ENCODE data around the gene RPUSD1.
"Not testable (repeated sequence)": the region's sequence is repeated elsewhere in the genome, so short reads cannot be mapped to it uniquely, and the experiment has no call there.

The RPUSD1 gene

DNA sequence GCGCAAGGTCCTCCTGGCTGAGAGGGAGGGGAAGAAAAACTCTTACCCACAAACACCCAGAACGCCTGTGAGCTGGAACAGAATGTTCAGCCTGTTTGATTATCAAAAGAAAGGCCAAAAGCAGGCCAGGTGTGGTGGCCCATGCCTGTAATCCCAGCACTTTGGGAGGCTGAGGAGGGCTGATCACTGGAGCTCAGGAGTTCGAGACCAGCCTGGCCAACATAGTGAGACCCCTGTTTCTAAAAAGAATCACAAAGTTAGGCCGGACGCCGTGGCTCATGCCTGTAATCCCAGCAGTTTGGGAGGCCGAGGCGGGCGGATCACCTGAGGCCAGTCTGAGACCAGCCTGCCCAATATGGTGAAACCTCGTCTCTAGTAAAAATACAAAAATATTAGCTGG is 11.9 kb downstream of the RPUSD1 start:
- H3K4me3 ChIP-seq (ENCODE audit: insufficient read depth, low read depth, low read length, poor library complexity, severe bottlenecking); DNase-seq; H3K27me3 ChIP-seq (replicated peaks; ENCODE audit: control insufficient read depth, insufficient read depth, low read length, poor library complexity, severe bottlenecking): not testable (repeated sequence)

DNA sequence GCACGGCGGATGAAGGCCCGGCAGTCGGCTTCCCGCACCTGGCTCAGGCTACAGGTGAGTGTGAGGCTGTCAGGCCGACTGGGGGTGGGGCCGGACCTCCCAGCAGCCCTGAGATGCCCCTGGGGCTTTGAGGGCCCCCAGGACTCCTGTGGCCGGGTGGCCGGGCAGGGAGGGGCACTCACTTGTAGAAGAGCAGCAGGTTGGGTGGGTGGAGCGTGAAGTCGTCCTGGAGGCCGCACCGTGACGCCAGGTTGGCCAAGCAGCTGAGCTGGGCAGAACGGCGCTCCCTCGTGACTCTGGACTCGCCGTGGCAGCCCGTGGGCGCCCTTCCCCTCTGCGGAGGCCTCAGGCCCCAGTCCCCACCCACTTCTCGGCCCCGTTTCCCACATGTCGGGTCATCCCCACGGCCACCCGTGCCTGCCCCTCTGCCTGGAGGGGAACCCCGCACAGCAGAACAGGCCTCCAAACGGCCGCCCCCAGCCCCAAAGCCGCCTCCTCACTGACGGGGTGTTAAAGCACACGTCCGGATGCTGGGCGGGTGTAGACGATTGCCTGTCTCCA is 12.9 kb downstream of the RPUSD1 start:
- Histone ChIP-seq H3K27ac (ENCODE audit: insufficient read depth, low read length, poor library complexity, severe bottlenecking) (no peak overlapping the region), H3K36me3 (ENCODE audit: control insufficient read depth, insufficient read depth, low read length) (no peaks in the 10 kb centered on the region), H3K4me3 (ENCODE audit: insufficient read depth, low read depth, low read length, poor library complexity, severe bottlenecking) (no peak overlapping the region), H3K4me1 (ENCODE audit: control insufficient read depth, insufficient read depth, low read length, poor library complexity, severe bottlenecking) (no peaks in the 10 kb centered on the region), H3K9me3 (ENCODE audit: control insufficient read depth, low read length) (no peaks in the 10 kb centered on the region), H3K27me3 (replicated peaks; ENCODE audit: control insufficient read depth, insufficient read depth, low read length, poor library complexity, severe bottlenecking) (no peaks in the 10 kb centered on the region)
- no peak for DNase-seq

More for the DNA sequence above, 11.9 kb downstream of the RPUSD1 start:
- not testable (repeated sequence) for H3K27ac ChIP-seq (ENCODE audit: insufficient read depth, low read length, poor library complexity, severe bottlenecking); H3K4me1 ChIP-seq (ENCODE audit: control insufficient read depth, insufficient read depth, low read length, poor library complexity, severe bottlenecking); H3K36me3 ChIP-seq (ENCODE audit: control insufficient read depth, insufficient read depth, low read length); H3K9me3 ChIP-seq (ENCODE audit: control insufficient read depth, low read length)

DNA sequence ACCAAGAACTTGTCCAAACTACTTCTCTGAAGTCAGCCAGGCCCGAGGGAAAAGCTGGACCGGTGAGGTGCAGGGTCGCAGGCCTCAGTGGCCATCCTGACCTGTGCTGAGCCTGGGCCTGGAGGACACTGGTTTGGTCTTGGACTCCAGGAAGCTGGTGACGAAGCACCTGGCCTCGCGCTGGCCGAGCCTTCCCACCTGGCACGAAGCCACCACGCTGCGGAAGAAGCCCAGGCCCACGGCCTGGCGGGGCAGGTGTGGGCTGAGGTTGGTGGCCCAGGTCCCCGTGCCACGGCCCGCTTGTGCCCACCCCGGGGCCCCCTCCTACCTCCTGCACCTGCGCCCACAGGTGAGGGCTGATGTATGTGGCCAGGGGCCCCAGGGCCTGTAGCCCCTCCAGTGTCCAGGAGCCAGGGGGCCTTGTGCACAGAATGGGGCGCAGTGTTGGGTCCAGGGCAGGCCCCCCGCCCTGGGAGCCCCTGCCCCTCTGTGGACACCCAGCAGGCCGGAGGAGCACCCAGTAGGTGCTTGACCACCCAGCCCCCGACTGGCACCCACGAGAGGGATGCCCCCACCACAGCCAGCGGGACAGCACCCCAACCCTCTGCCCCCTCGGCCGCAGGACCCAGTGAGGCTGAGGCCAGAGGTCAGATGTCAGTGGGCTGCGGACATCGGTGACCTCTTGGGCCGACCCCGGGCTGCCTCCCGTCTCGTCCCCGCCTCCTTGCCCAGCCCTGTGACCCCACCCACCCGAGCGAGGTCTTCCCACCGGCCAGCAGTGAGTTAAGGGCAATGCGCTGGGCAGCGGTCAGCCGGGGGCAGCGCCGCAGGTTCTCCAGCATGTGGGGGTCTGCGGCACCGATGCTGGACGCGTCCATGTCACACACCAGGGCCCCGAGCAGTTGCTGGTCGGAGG is 13.8 kb downstream of the RPUSD1 start:
- Histone ChIP-seq H3K27ac (ENCODE audit: insufficient read depth, low read length, poor library complexity, severe bottlenecking) (no peak overlapping the region), H3K4me3 (ENCODE audit: insufficient read depth, low read depth, low read length, poor library complexity, severe bottlenecking) (no peak overlapping the region), H3K27me3 (replicated peaks; ENCODE audit: control insufficient read depth, insufficient read depth, low read length, poor library complexity, severe bottlenecking) (no peaks in the 10 kb centered on the region), H3K36me3 (ENCODE audit: control insufficient read depth, insufficient read depth, low read length) (no peaks in the 10 kb centered on the region), H3K4me1 (ENCODE audit: control insufficient read depth, insufficient read depth, low read length, poor library complexity, severe bottlenecking) (no peaks in the 10 kb centered on the region), H3K9me3 (ENCODE audit: control insufficient read depth, low read length) (no peaks in the 10 kb centered on the region)
- no peak for DNase-seq

DNA sequence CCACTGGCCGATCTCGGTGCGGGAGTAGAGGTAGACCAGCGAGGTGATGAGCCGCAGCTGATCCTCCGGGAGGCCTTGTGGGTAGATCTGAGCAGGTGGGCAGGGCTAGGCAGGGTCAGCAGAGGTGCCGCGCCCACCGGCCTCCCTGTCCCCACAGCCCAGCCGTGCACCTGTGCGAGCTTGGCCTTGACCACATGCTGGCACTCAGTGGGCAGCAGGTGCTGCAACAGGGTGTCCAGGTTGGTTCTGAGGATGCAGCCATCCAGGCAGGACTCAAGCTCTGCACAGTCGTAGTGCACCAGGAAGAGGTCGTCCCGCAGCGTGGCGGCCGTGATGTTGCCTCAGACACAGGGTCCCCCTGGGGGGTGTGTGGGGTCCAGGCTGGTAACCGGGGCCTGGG is 15.2 kb downstream of the RPUSD1 start:
- H3K27ac ChIP-seq (ENCODE audit: insufficient read depth, low read length, poor library complexity, severe bottlenecking): no peak overlapping the region
- no peak for DNase-seq
- no peaks in the 10 kb centered on the region for H3K4me1 ChIP-seq (ENCODE audit: control insufficient read depth, insufficient read depth, low read length, poor library complexity, severe bottlenecking)
- no peak overlapping the region for H3K4me3 ChIP-seq (ENCODE audit: insufficient read depth, low read depth, low read length, poor library complexity, severe bottlenecking)
- no peaks in the 10 kb centered on the region for H3K36me3 ChIP-seq (ENCODE audit: control insufficient read depth, insufficient read depth, low read length)
- H3K9me3 ChIP-seq (ENCODE audit: control insufficient read depth, low read length): no peaks in the 10 kb centered on the region
- H3K27me3 ChIP-seq (replicated peaks; ENCODE audit: control insufficient read depth, insufficient read depth, low read length, poor library complexity, severe bottlenecking): no peaks in the 10 kb centered on the region

DNA sequence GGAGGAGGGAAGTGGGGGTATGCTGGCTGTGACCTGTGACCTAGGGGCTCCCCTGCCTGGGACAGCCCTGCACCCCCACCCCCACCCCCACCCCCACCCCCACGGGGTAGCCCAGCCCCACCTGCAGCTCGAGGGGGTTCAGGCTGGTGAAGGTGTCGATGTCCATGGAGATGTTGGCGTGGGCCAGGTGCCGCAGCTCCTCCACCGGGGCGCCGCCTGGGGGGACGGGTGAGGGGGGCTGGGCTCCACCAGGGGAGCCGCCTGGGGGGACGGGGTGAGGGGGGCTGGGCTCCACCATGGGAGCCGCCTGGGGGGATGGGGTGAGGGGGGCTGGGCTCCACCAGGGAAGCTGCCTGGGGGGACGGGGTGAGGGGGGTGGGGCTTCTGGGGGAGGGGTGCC is 17.8 kb downstream of the RPUSD1 start:
- Histone ChIP-seq H3K9me3 (ENCODE audit: control insufficient read depth, low read length) (no peaks in the 10 kb centered on the region), H3K4me3 (ENCODE audit: insufficient read depth, low read depth, low read length, poor library complexity, severe bottlenecking) (no peak overlapping the region), H3K36me3 (ENCODE audit: control insufficient read depth, insufficient read depth, low read length) (no peaks in the 10 kb centered on the region), H3K27ac (ENCODE audit: insufficient read depth, low read length, poor library complexity, severe bottlenecking) (no peak overlapping the region), H3K4me1 (ENCODE audit: control insufficient read depth, insufficient read depth, low read length, poor library complexity, severe bottlenecking) (no peaks in the 10 kb centered on the region), H3K27me3 (replicated peaks; ENCODE audit: control insufficient read depth, insufficient read depth, low read length, poor library complexity, severe bottlenecking) (no peaks in the 10 kb centered on the region)
- no peak for DNase-seq

DNA sequence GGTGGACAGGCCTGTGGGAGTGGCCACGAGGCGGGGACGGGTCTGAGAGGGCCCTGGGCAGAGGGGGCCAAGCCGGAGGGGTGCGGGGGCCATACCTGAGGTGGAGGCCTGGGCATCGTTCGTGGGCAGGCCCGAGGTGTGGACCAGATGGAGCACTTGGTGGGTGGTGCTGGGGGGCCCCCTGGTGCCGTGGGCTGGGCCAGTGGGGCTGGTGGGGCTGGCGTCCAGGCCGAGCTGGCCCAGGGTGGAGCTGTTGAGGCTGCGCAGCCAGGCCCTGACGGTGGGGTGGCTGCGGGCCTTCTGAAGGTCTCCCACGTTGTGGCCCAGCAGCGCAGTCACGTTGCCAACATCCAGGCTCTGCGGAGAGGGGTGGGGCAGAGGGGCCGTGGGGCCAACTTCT is 18.2 kb downstream of the RPUSD1 start:
- DNase-seq: no peak
- Histone ChIP-seq H3K27ac (ENCODE audit: insufficient read depth, low read length, poor library complexity, severe bottlenecking) (no peak overlapping the region), H3K36me3 (ENCODE audit: control insufficient read depth, insufficient read depth, low read length) (no peaks in the 10 kb centered on the region), H3K9me3 (ENCODE audit: control insufficient read depth, low read length) (no peaks in the 10 kb centered on the region), H3K27me3 (replicated peaks; ENCODE audit: control insufficient read depth, insufficient read depth, low read length, poor library complexity, severe bottlenecking) (no peaks in the 10 kb centered on the region), H3K4me1 (ENCODE audit: control insufficient read depth, insufficient read depth, low read length, poor library complexity, severe bottlenecking) (no peaks in the 10 kb centered on the region), H3K4me3 (ENCODE audit: insufficient read depth, low read depth, low read length, poor library complexity, severe bottlenecking) (no peak overlapping the region)

DNA sequence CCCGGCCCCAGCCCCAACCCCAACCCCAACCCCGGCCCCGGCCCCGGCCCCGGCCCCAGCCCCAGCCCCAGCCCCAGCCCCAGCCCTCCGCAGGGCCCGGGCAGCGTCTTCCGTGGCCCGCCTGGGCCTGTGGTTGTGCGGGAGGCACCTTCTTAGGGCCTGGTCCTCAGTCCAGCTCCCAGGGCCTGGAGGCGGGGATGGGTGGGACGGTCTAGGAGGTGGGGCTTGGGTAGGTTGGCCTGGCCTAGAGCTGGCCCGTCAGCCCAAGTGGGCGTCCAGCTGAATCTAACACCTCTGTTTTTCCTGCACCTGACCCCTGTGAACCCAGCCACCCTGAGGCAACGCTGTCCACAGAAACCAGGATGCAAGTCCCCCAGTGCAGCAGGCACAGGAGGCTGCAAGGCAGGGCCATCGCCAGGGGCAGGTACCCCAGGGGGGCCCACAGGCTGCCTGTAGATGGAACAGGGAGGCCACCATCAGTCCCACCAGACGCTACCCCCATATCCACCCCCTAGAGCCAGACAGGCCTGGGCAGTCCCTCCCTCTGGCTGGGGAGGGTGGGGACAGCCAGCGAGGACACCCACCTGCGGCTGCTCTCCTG is 18.9 kb downstream of the RPUSD1 start:
- H3K4me3 ChIP-seq (ENCODE audit: insufficient read depth, low read depth, low read length, poor library complexity, severe bottlenecking): no peak overlapping the region
- no peak overlapping the region for H3K27ac ChIP-seq (ENCODE audit: insufficient read depth, low read length, poor library complexity, severe bottlenecking)
- DNase-seq: no peak
- H3K4me1 ChIP-seq (ENCODE audit: control insufficient read depth, insufficient read depth, low read length, poor library complexity, severe bottlenecking): no peaks in the 10 kb centered on the region
- no peaks in the 10 kb centered on the region for H3K36me3 ChIP-seq (ENCODE audit: control insufficient read depth, insufficient read depth, low read length)
- no peaks in the 10 kb centered on the region for H3K9me3 ChIP-seq (ENCODE audit: control insufficient read depth, low read length)
- H3K27me3 ChIP-seq (replicated peaks; ENCODE audit: control insufficient read depth, insufficient read depth, low read length, poor library complexity, severe bottlenecking): no peaks in the 10 kb centered on the region

DNA sequence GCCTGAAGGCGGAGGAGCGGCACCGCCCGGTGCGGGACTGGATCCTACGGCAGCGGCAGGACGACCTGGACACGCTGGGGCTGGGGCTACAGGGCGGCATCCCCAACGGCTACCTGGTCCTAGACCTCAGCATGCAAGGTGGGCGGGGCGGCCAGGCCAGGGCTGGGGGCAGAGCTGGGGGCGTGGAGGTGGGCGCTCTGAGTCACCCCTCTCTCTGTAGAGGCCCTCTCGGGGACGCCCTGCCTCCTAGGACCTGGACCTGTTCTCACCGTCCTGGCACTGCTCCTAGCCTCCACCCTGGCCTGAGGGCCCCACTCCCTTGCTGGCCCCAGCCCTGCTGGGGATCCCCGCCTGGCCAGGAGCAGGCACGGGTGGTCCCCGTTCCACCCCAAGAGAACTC is 19.8 kb downstream of the RPUSD1 start:
- Histone ChIP-seq H3K4me1 (ENCODE audit: control insufficient read depth, insufficient read depth, low read length, poor library complexity, severe bottlenecking) (no peaks in the 10 kb centered on the region), H3K27me3 (replicated peaks; ENCODE audit: control insufficient read depth, insufficient read depth, low read length, poor library complexity, severe bottlenecking) (no peaks in the 10 kb centered on the region), H3K36me3 (ENCODE audit: control insufficient read depth, insufficient read depth, low read length) (no peaks in the 10 kb centered on the region), H3K9me3 (ENCODE audit: control insufficient read depth, low read length) (no peaks in the 10 kb centered on the region), H3K27ac (ENCODE audit: insufficient read depth, low read length, poor library complexity, severe bottlenecking) (no peak overlapping the region), H3K4me3 (ENCODE audit: insufficient read depth, low read depth, low read length, poor library complexity, severe bottlenecking) (no peak overlapping the region)
- DNase-seq: no peak

DNA sequence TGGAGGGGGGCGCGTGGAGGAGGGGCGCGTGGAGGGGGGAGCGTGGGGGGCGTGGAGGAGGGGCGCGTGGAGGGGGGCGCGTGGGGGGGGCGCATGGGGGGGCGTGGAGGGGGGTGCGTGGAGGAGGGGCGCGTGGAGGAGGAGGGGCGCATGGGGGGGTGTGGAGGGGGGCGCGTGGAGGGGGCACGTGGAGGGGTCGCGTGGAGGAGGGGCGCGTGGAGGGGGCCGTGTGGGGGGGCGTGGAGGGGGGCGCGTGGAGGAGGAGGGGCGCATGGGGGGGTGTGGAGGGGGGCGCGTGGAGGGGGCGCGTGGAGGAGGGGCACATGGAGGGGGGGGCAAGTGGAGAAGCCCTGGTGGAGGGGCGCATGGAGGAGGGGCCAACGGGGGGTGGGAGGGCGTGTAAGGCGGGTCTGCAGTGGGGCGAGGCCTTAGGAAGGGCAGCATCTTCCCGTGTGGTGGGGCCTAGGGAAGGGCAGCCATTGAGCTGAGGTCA is 20.4 kb downstream of the RPUSD1 start:
- H3K36me3 ChIP-seq (ENCODE audit: control insufficient read depth, insufficient read depth, low read length): no peaks in the 10 kb centered on the region
- H3K4me3 ChIP-seq (ENCODE audit: insufficient read depth, low read depth, low read length, poor library complexity, severe bottlenecking): no peak overlapping the region
- no peak overlapping the region for H3K27ac ChIP-seq (ENCODE audit: insufficient read depth, low read length, poor library complexity, severe bottlenecking)
- H3K27me3 ChIP-seq (replicated peaks; ENCODE audit: control insufficient read depth, insufficient read depth, low read length, poor library complexity, severe bottlenecking): no peaks in the 10 kb centered on the region
- no peaks in the 10 kb centered on the region for H3K9me3 ChIP-seq (ENCODE audit: control insufficient read depth, low read length)
- DNase-seq: no peak
- no peaks in the 10 kb centered on the region for H3K4me1 ChIP-seq (ENCODE audit: control insufficient read depth, insufficient read depth, low read length, poor library complexity, severe bottlenecking)
